ENCODE results near the gene COL5A1.
"Not testable (repeated sequence)": the region's sequence is repeated elsewhere in the genome, so short reads cannot be mapped to it uniquely, and the experiment has no call there.

The COL5A1 gene

GRCh38 chr9:134658378-134658955 is 16.9 kb downstream of the COL5A1 start:
- DNase-seq: no peak

- DNase-seq: no peak
These were observed 18.1 kb downstream of the COL5A1 start for GRCh38 chr9:134659688-134660131.

GRCh38 chr9:134660407-134660806 is 18.8 kb downstream of the COL5A1 start:
- no peak for DNase-seq

GRCh38 chr9:134661299-134661698 is 19.7 kb downstream of the COL5A1 start:
- no peak for DNase-seq

- no peak for DNase-seq
These were observed 20.2 kb downstream of the COL5A1 start for GRCh38 chr9:134661791-134662142.

GRCh38 chr9:134662143-134662876 is 20.7 kb downstream of the COL5A1 start:
- DNase-seq: no peak

- DNase-seq: no peak
These were observed 21.5 kb downstream of the COL5A1 start for GRCh38 chr9:134663084-134663483.

GRCh38 chr9:134663753-134664415 is 22.3 kb downstream of the COL5A1 start:
- DNase-seq: no peak

- no peak for DNase-seq
These were observed 22.8 kb downstream of the COL5A1 start for GRCh38 chr9:134664446-134664845.

- no peak for DNase-seq
These were observed 24.6 kb downstream of the COL5A1 start for GRCh38 chr9:134666208-134666607.

- no peak for DNase-seq
These were observed 25.2 kb downstream of the COL5A1 start for GRCh38 chr9:134666831-134667230.

GRCh38 chr9:134668977-134669376 is 27.4 kb downstream of the COL5A1 start:
- not testable (repeated sequence) for DNase-seq

GRCh38 chr9:134669399-134669955 is 27.9 kb downstream of the COL5A1 start:
- DNase-seq: no peak

- no peak for DNase-seq
These were observed 28.5 kb downstream of the COL5A1 start for GRCh38 chr9:134670042-134670525.

GRCh38 chr9:134670851-134671281 is 29.3 kb downstream of the COL5A1 start:
- no peak for DNase-seq

GRCh38 chr9:134671341-134672113 is 29.9 kb downstream of the COL5A1 start:
- DNase-seq: no peak

- no peak for DNase-seq
These were observed 34.8 kb downstream of the COL5A1 start for GRCh38 chr9:134676361-134676760.

- DNase-seq: no peak
These were observed 35.3 kb downstream of the COL5A1 start for GRCh38 chr9:134676886-134677285.

- DNase-seq: no peak
These were observed 36.1 kb downstream of the COL5A1 start for GRCh38 chr9:134677743-134678142.

- peak; percentile 79 for DNase-seq
These were observed 36.6 kb downstream of the COL5A1 start for GRCh38 chr9:134678206-134678605.

- DNase-seq: no peak
These were observed 37.3 kb downstream of the COL5A1 start for GRCh38 chr9:134678666-134679443.
